ENCODE data around the gene PTPRN2. TPM values are rescaled to one million over a fixed set of nuclear protein-coding genes. Genes with fewer than 3 reads are reported as not detected.

Gene PTPRN2
- total and polyA plus RNA-seq, 4 experiments from 2014 or later, result 1.7 to 2.6 (median 1.9) TPM

GRCh38 chr7:158043551-158044481, 543.8 kb downstream of the PTPRN2 start:
- H3K27ac Mint-ChIP-seq, result no peak overlapping the region
- DNase-seq, result no peak
- Histone ChIP-seq H3K27me3 (ENCODE audit: insufficient read depth, low read length) (no peaks in the 10 kb centered on the region), H3K4me1 (ENCODE audit: insufficient read depth, low read length) (no peaks in the 10 kb centered on the region), H3K9me3 (ENCODE audit: control insufficient read depth in 1 of 2, low read length in 2 of 2) (peaks cover 0 to 4% of the 10 kb centered on the region in 2 donors), H3K27ac (ENCODE audit: low read depth, low read length) (no peak overlapping the region), H3K36me3 (ENCODE audit: insufficient read depth, low read length) (no peaks in the 10 kb centered on the region), H3K4me3 (ENCODE audit: low read length in 2 of 2) (no peak overlapping the region)
- H3K9me3 Mint-ChIP-seq, result peaks cover 4 to 18% (median 15%) of the 10 kb centered on the region in 8 donors
- H3K27me3 Mint-ChIP-seq, result no peaks in the 10 kb centered on the region
- POLR2A ChIA-PET (ENCODE audit: partially characterized antibody), result no interaction called here
- CTCF ChIA-PET (ENCODE audit: partially characterized antibody), result no interaction called here
- no peak overlapping the region for H3K4me3 Mint-ChIP-seq
- no peaks in the 10 kb centered on the region for H3K4me1 Mint-ChIP-seq
- intact Hi-C loops (cut with micrococcal nuclease), result no loop called here
- H3K36me3 Mint-ChIP-seq, result no peaks in the 10 kb centered on the region

GRCh38 chr7:158042156-158042880, 545.3 kb downstream of the PTPRN2 start:
- POLR2A ChIA-PET (ENCODE audit: partially characterized antibody), result no interaction called here
- CTCF ChIA-PET (ENCODE audit: partially characterized antibody), result no interaction called here
- Mint-ChIP-seq H3K27ac (no peak overlapping the region), H3K27me3 (no peaks in the 10 kb centered on the region), H3K4me3 (no peak overlapping the region), H3K36me3 (no peaks in the 10 kb centered on the region), H3K4me1 (no peaks in the 10 kb centered on the region), H3K9me3 (peaks cover 4 to 26% (median 21%) of the 10 kb centered on the region in 8 donors)
- H3K27me3 ChIP-seq (ENCODE audit: insufficient read depth, low read length), result no peaks in the 10 kb centered on the region
- no peaks in the 10 kb centered on the region for H3K4me1 ChIP-seq (ENCODE audit: insufficient read depth, low read length)
- no peaks in the 10 kb centered on the region for H3K36me3 ChIP-seq (ENCODE audit: insufficient read depth, low read length)
- H3K9me3 ChIP-seq (ENCODE audit: control insufficient read depth in 1 of 2, low read length in 2 of 2), result peaks cover 0 to 4% of the 10 kb centered on the region in 2 donors
- intact Hi-C loops (cut with micrococcal nuclease), result no loop called here
- DNase-seq, result no peak
- H3K27ac ChIP-seq (ENCODE audit: low read depth, low read length), result no peak overlapping the region
- no peak overlapping the region for H3K4me3 ChIP-seq (ENCODE audit: low read length in 2 of 2)

- intact Hi-C loops (cut with micrococcal nuclease), result no loop called here
- H3K4me1 Mint-ChIP-seq, result no peaks in the 10 kb centered on the region
- H3K4me1 ChIP-seq (ENCODE audit: insufficient read depth, low read length), result no peaks in the 10 kb centered on the region
- peaks cover 4 to 27% (median 22%) of the 10 kb centered on the region in 8 donors for H3K9me3 Mint-ChIP-seq
- H3K27ac ChIP-seq (ENCODE audit: low read depth, low read length), result no peak overlapping the region
- peaks cover 0 to 4% of the 10 kb centered on the region in 2 donors for H3K9me3 ChIP-seq (ENCODE audit: control insufficient read depth in 1 of 2, low read length in 2 of 2)
- POLR2A ChIA-PET (ENCODE audit: partially characterized antibody), result no interaction called here
- H3K27me3 ChIP-seq (ENCODE audit: insufficient read depth, low read length), result no peaks in the 10 kb centered on the region
- CTCF ChIA-PET (ENCODE audit: partially characterized antibody), result no interaction called here
- no peaks in the 10 kb centered on the region for H3K36me3 ChIP-seq (ENCODE audit: insufficient read depth, low read length)
- no peak overlapping the region for H3K27ac Mint-ChIP-seq
- H3K4me3 ChIP-seq (ENCODE audit: low read length in 2 of 2), result no peak overlapping the region
- no peaks in the 10 kb centered on the region for H3K36me3 Mint-ChIP-seq
- H3K4me3 Mint-ChIP-seq, result no peak overlapping the region
- DNase-seq, result no peak
- H3K27me3 Mint-ChIP-seq, result peaks cover 0 to under 1% of the 10 kb centered on the region in 2 donors
Measured at GRCh38 chr7:158040199-158040598, 547.4 kb downstream of the PTPRN2 start.

- Mint-ChIP-seq H3K4me3 (no peak overlapping the region), H3K9me3 (peaks cover 4 to 33% (median 26%) of the 10 kb centered on the region in 8 donors), H3K27ac (no peak overlapping the region), H3K4me1 (no peaks in the 10 kb centered on the region), H3K36me3 (peaks cover 0 to 2% of the 10 kb centered on the region in 2 donors), H3K27me3 (peaks cover 0 to 3% of the 10 kb centered on the region in 2 donors)
- no peak for DNase-seq
- CTCF ChIA-PET (ENCODE audit: partially characterized antibody), result no interaction called here
- no peak overlapping the region for H3K27ac ChIP-seq (ENCODE audit: low read depth, low read length)
- intact Hi-C loops (cut with micrococcal nuclease), result no loop called here
- no peak overlapping the region for H3K4me3 ChIP-seq (ENCODE audit: low read length in 2 of 2)
- no peaks in the 10 kb centered on the region for H3K36me3 ChIP-seq (ENCODE audit: insufficient read depth, low read length)
- no peaks in the 10 kb centered on the region for H3K4me1 ChIP-seq (ENCODE audit: insufficient read depth, low read length)
- POLR2A ChIA-PET (ENCODE audit: partially characterized antibody), result no interaction called here
- no peaks in the 10 kb centered on the region for H3K27me3 ChIP-seq (ENCODE audit: insufficient read depth, low read length)
- peaks cover 0 to 4% of the 10 kb centered on the region in 2 donors for H3K9me3 ChIP-seq (ENCODE audit: control insufficient read depth in 1 of 2, low read length in 2 of 2)
Measured at GRCh38 chr7:158039270-158039669, 548.4 kb downstream of the PTPRN2 start.

DNA sequence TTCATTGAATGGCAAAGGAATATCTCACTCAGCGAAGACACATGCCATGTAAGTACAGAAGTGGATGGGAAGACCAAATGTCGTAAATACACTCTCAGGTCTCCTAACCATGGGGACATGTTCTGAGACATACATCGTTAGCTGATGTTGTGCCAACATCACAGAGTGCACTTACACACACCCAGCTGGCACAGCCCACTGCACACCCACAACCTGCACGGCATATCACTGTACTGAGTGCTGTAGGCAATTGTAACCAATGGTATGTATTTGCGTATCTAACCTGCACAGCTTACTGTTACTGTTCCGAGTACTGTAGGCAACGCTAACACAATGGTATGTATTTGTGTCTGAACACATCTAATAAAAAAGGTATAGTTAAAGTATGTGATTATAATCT, 550.4 kb downstream of the PTPRN2 start:
- H3K9me3 ChIP-seq (ENCODE audit: control insufficient read depth in 1 of 2, low read length in 2 of 2), result peaks cover 0 to 4% of the 10 kb centered on the region in 2 donors
- peaks cover 4 to 47% (median 41%) of the 10 kb centered on the region in 8 donors for H3K9me3 Mint-ChIP-seq
- no peak overlapping the region for H3K27ac ChIP-seq (ENCODE audit: low read depth, low read length)
- H3K4me3 Mint-ChIP-seq, result no peak overlapping the region
- no peak overlapping the region for H3K4me3 ChIP-seq (ENCODE audit: low read length in 2 of 2)
- no peaks in the 10 kb centered on the region for H3K27me3 ChIP-seq (ENCODE audit: insufficient read depth, low read length)
- H3K36me3 Mint-ChIP-seq, result peaks cover 0 to 5% of the 10 kb centered on the region in 2 donors
- H3K4me1 ChIP-seq (ENCODE audit: insufficient read depth, low read length), result no peaks in the 10 kb centered on the region
- H3K4me1 Mint-ChIP-seq, result no peaks in the 10 kb centered on the region
- ChIA-PET CTCF (ENCODE audit: partially characterized antibody) (no interaction called here), POLR2A (ENCODE audit: partially characterized antibody) (no interaction called here)
- H3K27ac Mint-ChIP-seq, result no peak overlapping the region
- DNase-seq, result no peak
- H3K36me3 ChIP-seq (ENCODE audit: insufficient read depth, low read length), result no peaks in the 10 kb centered on the region
- peaks cover 0 to 3% of the 10 kb centered on the region in 2 donors for H3K27me3 Mint-ChIP-seq
- intact Hi-C loops (cut with micrococcal nuclease), result no loop called here

- Mint-ChIP-seq H3K4me3 (no peak overlapping the region), H3K4me1 (peaks cover 0 to 4% (median under 1%) of the 10 kb centered on the region in 4 donors)
- POLR2A ChIA-PET (ENCODE audit: partially characterized antibody), result no interaction called here
Measured at GRCh38 chr7:158035343-158035742, 552.3 kb downstream of the PTPRN2 start.

GRCh38 chr7:158034571-158034970, 553.1 kb downstream of the PTPRN2 start:
- Mint-ChIP-seq H3K36me3 (peaks cover 0 to 5% of the 10 kb centered on the region in 2 donors), H3K4me1 (peaks cover 0 to 4% (median under 1%) of the 10 kb centered on the region in 4 donors), H3K27ac (no peak overlapping the region), H3K27me3 (peaks cover 1 to 5% of the 10 kb centered on the region in 2 donors), H3K9me3 (peaks cover 0 to 40% (median 35%) of the 10 kb centered on the region in 8 donors), H3K4me3 (no peak overlapping the region)
- no peak overlapping the region for H3K27ac ChIP-seq (ENCODE audit: low read depth, low read length)
- intact Hi-C loops (cut with micrococcal nuclease), result no loop called here
- POLR2A ChIA-PET (ENCODE audit: partially characterized antibody), result interaction anchor here (0.8 kb wide), 1 partner anchor 11 kb away, joined by 3 read pairs; no protein-coding TSS in a partner anchor
- H3K9me3 ChIP-seq (ENCODE audit: control insufficient read depth in 1 of 2, low read length in 2 of 2), result peaks cover 0 to 4% of the 10 kb centered on the region in 2 donors
- no peak overlapping the region for H3K4me3 ChIP-seq (ENCODE audit: low read length in 2 of 2)
- DNase-seq, result no peak
- no peaks in the 10 kb centered on the region for H3K27me3 ChIP-seq (ENCODE audit: insufficient read depth, low read length)
- CTCF ChIA-PET (ENCODE audit: partially characterized antibody), result no interaction called here
- no peaks in the 10 kb centered on the region for H3K4me1 ChIP-seq (ENCODE audit: insufficient read depth, low read length)
- no peaks in the 10 kb centered on the region for H3K36me3 ChIP-seq (ENCODE audit: insufficient read depth, low read length)

More at GRCh38 chr7:158035343-158035742, 552.3 kb downstream of the PTPRN2 start:
- Histone ChIP-seq H3K4me3 (ENCODE audit: low read length in 2 of 2) (no peak overlapping the region), H3K27ac (ENCODE audit: low read depth, low read length) (no peak overlapping the region), H3K4me1 (ENCODE audit: insufficient read depth, low read length) (no peaks in the 10 kb centered on the region), H3K9me3 (ENCODE audit: control insufficient read depth in 1 of 2, low read length in 2 of 2) (peaks cover 0 to 4% of the 10 kb centered on the region in 2 donors), H3K27me3 (ENCODE audit: insufficient read depth, low read length) (no peaks in the 10 kb centered on the region), H3K36me3 (ENCODE audit: insufficient read depth, low read length) (no peaks in the 10 kb centered on the region)
- Mint-ChIP-seq H3K27ac (peak overlapping the region in 1 of 7 donors; percentile 3), H3K27me3 (peaks cover 1 to 5% of the 10 kb centered on the region in 2 donors), H3K36me3 (peaks cover 0 to 5% of the 10 kb centered on the region in 2 donors), H3K9me3 (peaks cover 4 to 47% (median 41%) of the 10 kb centered on the region in 8 donors)
- no peak for DNase-seq
- CTCF ChIA-PET (ENCODE audit: partially characterized antibody), result no interaction called here
- intact Hi-C loops (cut with micrococcal nuclease), result no loop called here

Measured in CD4-positive, alpha-beta memory T cell (primary cell).